Esophagus squamous epithelium (tissue), 5 donors: ENCODE results near the gene DUSP15. TPM values are rescaled to one million over a fixed set of nuclear protein-coding genes. Genes with fewer than 3 reads are reported as not detected.
A peak's percentile ranks its signal among the peaks of the same experiment; 100 is the strongest.

Experiments
- DNase-seq: peaks from one replicate; lab custom pipeline; 2025; lab: John Stamatoyannopoulos, UW
- H3K27ac ChIP-seq, 4 donors: fragments of 200-600 bp; sonication (generic); one replicate each; pipeline ENCODE4 v1.5.1; 2016 to 2019; ENCODE audit warnings: mild to moderate bottlenecking in 1 of 4
- H3K27me3 ChIP-seq, 4 donors: fragments of 200-600 bp; sonication (generic); 1 replicate in 3 of 4; 2 replicates in 1 of 4; pipeline versions ENCODE4 v1.5.1 to v1.6.0; 2017 to 2021; ENCODE audit warnings: antibody characterized with exemption in 1 of 4
- H3K36me3 ChIP-seq, 3 donors: fragments of 200-600 bp; sonication (generic); one replicate each; pipeline ENCODE4 v1.5.1; 2016 to 2019
- H3K4me1 ChIP-seq, 3 donors: fragments of 200-600 bp; sonication (generic); one replicate each; pipeline ENCODE4 v1.5.1; 2017 to 2019
- H3K4me3 ChIP-seq, 4 donors: fragments of 200-600 bp; sonication (generic); 1 replicate in 3 of 4; 2 replicates in 1 of 4; pipeline ENCODE4 v1.5.1; 2016 to 2019; ENCODE audit warnings: mild to moderate bottlenecking in 2 of 4, moderate library complexity in 1 of 4
- H3K9me3 ChIP-seq, 3 donors: fragments of 200-600 bp; sonication (generic); one replicate each; pipeline ENCODE4 v1.5.1; 2016 to 2019
- POLR2A ChIP-seq, 4 donors: fragments of 450-650 bp; IDR thresholded peaks; one replicate each; pipeline ENCODE4 v1.6.1; 2017; ENCODE audit warnings: antibody characterized with exemption in 4 of 4, mild to moderate bottlenecking in 4 of 4, moderate library complexity in 3 of 4
- WGBS, 2 donors: methylation state at CpG; one replicate each; pipeline ENCODE4 v1.1.5; 2018; 5-methylcytosine and 5-hydroxymethylcytosine counted together
- intact Hi-C: fragments of 100-400 bp; cut with DNase I; formaldehyde crosslinking; loops from one replicate; pipeline ENCODE4 v1.15.0; 2022
- total RNA-seq, 4 donors: library from RNA; depleted of rRNA; stranded (reverse); fragments of >200 nt; gene quantifications; one replicate each; pipeline ENCODE4 v1.1.0, GENCODE V29; 2016
- TF ChIP-seq, protein P1 (sequence below), 6 experiments: fragments of 450-650 bp in 4 of 6; fragments of 200-600 bp in 2 of 6; sonication (generic) in 2 of 6; IDR thresholded peaks; one replicate each; pipeline ENCODE4 v1.5.1; 2016 to 2019; ENCODE audit warnings: antibody characterized with exemption in 6 of 6, mild to moderate bottlenecking in 4 of 6, moderate library complexity in 4 of 6
- donor health status: DM: yes; HTN: yes; CAD: no.

The DUSP15 gene
- total RNA-seq, 4 donors from 2014 or later: 0.32 to 0.44 (median 0.38) TPM

DNA sequence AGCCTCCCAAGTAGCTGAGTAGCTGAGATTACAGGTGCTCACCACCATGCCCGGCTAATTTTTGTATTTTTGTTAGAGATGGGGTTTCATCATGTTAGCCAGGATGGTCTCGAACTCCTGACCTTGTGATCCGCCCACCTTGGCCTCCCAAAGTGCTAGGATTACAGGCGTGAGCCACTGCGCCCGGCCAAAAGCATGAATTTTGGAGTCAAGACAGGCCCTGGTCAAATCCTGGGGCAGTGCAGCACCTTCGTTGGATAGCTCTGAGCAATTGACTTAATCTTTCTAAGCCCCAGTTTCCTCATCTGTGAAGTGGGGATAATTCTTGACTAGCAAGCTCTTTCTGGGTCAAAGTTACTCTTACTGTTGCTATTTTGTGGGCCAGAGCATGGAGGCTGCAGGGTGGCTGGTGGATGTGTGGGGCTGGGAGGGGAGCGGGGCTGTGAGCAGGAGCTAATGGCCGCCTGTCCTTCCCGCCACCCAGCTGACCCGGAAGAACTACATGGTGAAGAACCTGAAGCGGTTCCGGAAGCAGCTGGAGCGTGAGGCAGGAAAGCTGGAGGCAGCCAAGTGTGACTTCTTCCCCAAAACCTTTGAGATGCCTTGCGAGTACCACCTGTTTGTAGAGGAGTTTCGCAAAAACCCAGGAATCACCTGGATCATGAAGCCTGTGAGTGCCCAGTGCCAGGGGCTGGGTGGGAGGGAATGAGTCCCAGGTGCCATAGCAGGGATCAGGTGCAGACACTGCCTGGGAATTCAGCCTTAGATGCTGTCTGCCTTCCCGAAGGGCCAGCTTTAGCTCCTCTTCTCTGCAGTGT is 39.1 kb upstream of the DUSP15 start:
- Histone ChIP-seq H3K9me3 (no peaks in the 10 kb centered on the region), H3K4me3 (no peak overlapping the region), H3K36me3 (no peaks in the 10 kb centered on the region), H3K4me1 (peaks cover 0 to 18% (median 0%) of the 10 kb centered on the region in 3 donors), H3K27me3 (no peaks in the 10 kb centered on the region), H3K27ac (no peak overlapping the region)
- DNase-seq: no peak
- TF ChIP-seq, protein P1, sequence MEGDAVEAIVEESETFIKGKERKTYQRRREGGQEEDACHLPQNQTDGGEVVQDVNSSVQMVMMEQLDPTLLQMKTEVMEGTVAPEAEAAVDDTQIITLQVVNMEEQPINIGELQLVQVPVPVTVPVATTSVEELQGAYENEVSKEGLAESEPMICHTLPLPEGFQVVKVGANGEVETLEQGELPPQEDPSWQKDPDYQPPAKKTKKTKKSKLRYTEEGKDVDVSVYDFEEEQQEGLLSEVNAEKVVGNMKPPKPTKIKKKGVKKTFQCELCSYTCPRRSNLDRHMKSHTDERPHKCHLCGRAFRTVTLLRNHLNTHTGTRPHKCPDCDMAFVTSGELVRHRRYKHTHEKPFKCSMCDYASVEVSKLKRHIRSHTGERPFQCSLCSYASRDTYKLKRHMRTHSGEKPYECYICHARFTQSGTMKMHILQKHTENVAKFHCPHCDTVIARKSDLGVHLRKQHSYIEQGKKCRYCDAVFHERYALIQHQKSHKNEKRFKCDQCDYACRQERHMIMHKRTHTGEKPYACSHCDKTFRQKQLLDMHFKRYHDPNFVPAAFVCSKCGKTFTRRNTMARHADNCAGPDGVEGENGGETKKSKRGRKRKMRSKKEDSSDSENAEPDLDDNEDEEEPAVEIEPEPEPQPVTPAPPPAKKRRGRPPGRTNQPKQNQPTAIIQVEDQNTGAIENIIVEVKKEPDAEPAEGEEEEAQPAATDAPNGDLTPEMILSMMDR (IDR thresholded peaks at IDR 0.05): no peak
- intact Hi-C loops: no loop called here
- 80 to 85% methylated on average over 9 to 15 of the region's 17 CpGs for WGBS, 2 donors

- no peaks in the 10 kb centered on the region for H3K36me3 ChIP-seq
- peak overlapping the region in 1 of 4 donors; percentile 39 for H3K27ac ChIP-seq
- no peak for DNase-seq
- peaks cover 0 to 9% (median 0%) of the 10 kb centered on the region in 3 donors for H3K4me1 ChIP-seq
- TF ChIP-seq, protein P1 (IDR thresholded peaks at IDR 0.05): no peak
- TF ChIP-seq POLR2A (IDR thresholded peaks at IDR 0.05): no peak
- intact Hi-C loops: no loop called here
- no peaks in the 10 kb centered on the region for H3K9me3 ChIP-seq
- H3K4me3 ChIP-seq: no peak overlapping the region
- H3K27me3 ChIP-seq: no peaks in the 10 kb centered on the region
- 36 to 91% methylated on average over 6 to 8 of the region's 11 CpGs for WGBS, 2 donors
Observed at GRCh38 chr20:31908424-31908823, 38.1 kb upstream of the DUSP15 start.

DNA sequence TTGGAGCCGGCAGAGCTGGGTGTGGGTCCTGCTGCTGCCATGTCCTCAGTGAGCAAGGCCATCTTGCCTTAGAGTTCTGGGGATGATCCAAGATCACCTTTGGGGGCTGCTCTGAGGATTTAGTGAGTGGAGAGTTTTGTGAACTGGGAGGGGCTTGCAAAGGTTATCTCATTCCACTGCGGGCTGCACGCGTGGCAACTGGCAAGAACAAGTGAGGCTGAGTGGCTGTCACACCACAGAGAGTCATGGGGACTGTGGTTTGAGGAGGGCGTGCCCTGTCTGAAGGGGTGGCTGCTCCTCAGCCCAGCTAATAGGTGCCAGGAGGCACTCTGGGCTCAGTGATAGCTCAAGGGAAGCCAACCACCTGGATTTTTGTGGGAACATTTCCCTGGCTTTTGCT is 37.7 kb upstream of the DUSP15 start:
- TF ChIP-seq, protein P1 (IDR thresholded peaks at IDR 0.05): no peak
- no peak for TF ChIP-seq POLR2A (IDR thresholded peaks at IDR 0.05)
- no peaks in the 10 kb centered on the region for H3K36me3 ChIP-seq
- no peaks in the 10 kb centered on the region for H3K27me3 ChIP-seq
- no peak overlapping the region for H3K4me3 ChIP-seq
- 67 to 90% methylated on average over 2 to 4 of the region's 5 CpGs for WGBS, 2 donors
- intact Hi-C loops: no loop called here
- no peaks in the 10 kb centered on the region for H3K9me3 ChIP-seq
- peaks cover 0 to 9% (median 0%) of the 10 kb centered on the region in 3 donors for H3K4me1 ChIP-seq
- peak overlapping the region in 1 of 4 donors; percentile 39 for H3K27ac ChIP-seq
- no peak for DNase-seq

DNA sequence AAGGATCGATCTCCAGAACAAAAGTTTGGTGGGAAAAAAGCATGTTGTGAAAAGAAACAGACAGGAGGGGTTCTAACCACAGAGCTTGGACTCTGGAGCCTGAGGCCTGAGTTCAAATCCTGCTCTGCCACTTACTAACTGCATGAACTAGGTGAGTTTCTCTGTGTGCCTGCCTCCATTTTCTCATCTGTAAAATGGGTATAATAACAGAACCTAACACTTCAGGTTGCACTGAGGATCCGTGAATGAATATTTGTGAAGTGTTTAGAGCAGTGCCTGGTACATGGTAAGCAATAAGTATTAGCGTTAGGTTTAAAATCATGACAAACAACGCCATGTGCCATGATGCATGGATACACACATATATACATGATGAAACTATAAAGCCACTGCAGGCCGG is 36.7 kb upstream of the DUSP15 start:
- DNase-seq: no peak
- H3K27ac ChIP-seq: no peak overlapping the region

DNA sequence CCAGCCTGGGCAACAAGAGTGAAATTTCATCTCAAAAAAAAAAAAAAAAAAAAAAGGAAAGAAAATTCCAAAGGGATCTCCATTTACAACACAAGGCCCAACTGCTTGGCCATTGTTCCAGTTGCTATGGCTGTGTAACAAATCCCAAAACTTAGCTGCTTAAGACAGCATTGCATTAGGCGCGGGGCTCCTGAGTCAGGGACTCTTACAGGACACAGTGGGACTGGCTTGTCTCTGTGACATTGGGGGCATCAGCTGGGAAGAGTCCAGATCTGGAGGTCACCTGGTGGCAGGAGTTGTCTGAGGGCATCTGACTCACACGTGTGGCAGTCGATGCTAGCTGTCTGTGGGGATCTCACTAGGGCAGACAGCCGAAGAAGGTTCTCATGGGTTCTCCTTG is 35.7 kb upstream of the DUSP15 start:
- Histone ChIP-seq H3K36me3 (no peaks in the 10 kb centered on the region), H3K4me1 (peaks cover 0 to 9% (median 0%) of the 10 kb centered on the region in 3 donors), H3K27ac (no peak overlapping the region), H3K9me3 (no peaks in the 10 kb centered on the region), H3K27me3 (no peaks in the 10 kb centered on the region), H3K4me3 (no peak overlapping the region)
- 59 to 92% methylated on average over 2 to 5 of the region's 5 CpGs for WGBS, 2 donors
- no peak for DNase-seq
- TF ChIP-seq, protein P1 (IDR thresholded peaks at IDR 0.05): no peak
- intact Hi-C loops: no loop called here

More for the DNA sequence above, 36.7 kb upstream of the DUSP15 start:
- intact Hi-C loops: no loop called here
- Histone ChIP-seq H3K4me3 (no peak overlapping the region), H3K27me3 (no peaks in the 10 kb centered on the region), H3K36me3 (no peaks in the 10 kb centered on the region), H3K9me3 (no peaks in the 10 kb centered on the region), H3K4me1 (peaks cover 0 to 9% (median 0%) of the 10 kb centered on the region in 3 donors)
- 82 to 90% methylated on average over 4 to 5 of the region's 5 CpGs for WGBS, 2 donors
- TF ChIP-seq, protein P1 (IDR thresholded peaks at IDR 0.05): no peak
- no peak for TF ChIP-seq POLR2A (IDR thresholded peaks at IDR 0.05)
